GM18517 (cell line): ENCODE results near the gene LEMD1.

Experiments
- ATAC-seq: cut with Tn5 transposase; IDR thresholded peaks from one replicate; pipeline ENCODE4 v1.9.1; 2021; ENCODE audit warnings: mild to moderate bottlenecking, moderate library complexity; ENCODE audit not compliant: unreplicated experiment

Gene LEMD1

GRCh38 chr1:205421798-205422197, at the start of gene LEMD1:
TSS of gene LEMD1 (minus strand) at chr1:205422056. CDS start at chr1:205420536, 1,520 bp downstream.
- no peak for ATAC-seq

- no peak for ATAC-seq
These were observed 48.3 kb upstream of the LEMD1 start for GRCh38 chr1:205470131-205470530.

- no peak for ATAC-seq
These were observed 44.9 kb upstream of the LEMD1 start for GRCh38 chr1:205466595-205467220.

GRCh38 chr1:205465392-205465791, 43.5 kb upstream of the LEMD1 start:
- ATAC-seq: no peak

GRCh38 chr1:205458777-205459566, 37.1 kb upstream of the LEMD1 start:
- ATAC-seq: no peak

GRCh38 chr1:205456868-205457745, 35.3 kb upstream of the LEMD1 start:
- ATAC-seq: no peak

- no peak for ATAC-seq
These were observed 34.6 kb upstream of the LEMD1 start for GRCh38 chr1:205456383-205456867.

- ATAC-seq: no peak
These were observed 33.9 kb upstream of the LEMD1 start, which contains the start of gene BLACAT1 for GRCh38 chr1:205455581-205456382. TSS of gene BLACAT1 (minus strand) at chr1:205456045.

- ATAC-seq: no peak
These were observed 33.1 kb upstream of the LEMD1 start for GRCh38 chr1:205454903-205455335.

GRCh38 chr1:205453466-205453865, 31.6 kb upstream of the LEMD1 start:
- no peak for ATAC-seq

GRCh38 chr1:205452933-205453332, 31.1 kb upstream of the LEMD1 start:
- no peak for ATAC-seq

- no peak for ATAC-seq
These were observed 30.5 kb upstream of the LEMD1 start for GRCh38 chr1:205452364-205452763.

GRCh38 chr1:205451759-205452164, 29.9 kb upstream of the LEMD1 start:
- no peak for ATAC-seq

GRCh38 chr1:205451202-205451601, 29.3 kb upstream of the LEMD1 start:
- ATAC-seq: no peak

- no peak for ATAC-seq
These were observed 28.6 kb upstream of the LEMD1 start for GRCh38 chr1:205450448-205450847.

- no peak for ATAC-seq
These were observed 28.0 kb upstream of the LEMD1 start for GRCh38 chr1:205449750-205450443.

- ATAC-seq: no peak
These were observed 27.4 kb upstream of the LEMD1 start for GRCh38 chr1:205449254-205449749.

GRCh38 chr1:205448540-205449253, 26.8 kb upstream of the LEMD1 start:
- no peak for ATAC-seq
